NCI-H2171 (cell line): ENCODE data around the gene MSN.
"Not testable (repeated sequence)": the region's sequence is repeated elsewhere in the genome, so short reads cannot be mapped to it uniquely, and the experiment has no call there.

Source experiments
- DNase-seq: peaks from one replicate; lab custom pipeline; 2025; lab: John Stamatoyannopoulos, UW

MSN gene

GRCh38 chrX:65720381-65720964, 53.0 kb downstream of the MSN start:
- DNase-seq = no peak

DNA sequence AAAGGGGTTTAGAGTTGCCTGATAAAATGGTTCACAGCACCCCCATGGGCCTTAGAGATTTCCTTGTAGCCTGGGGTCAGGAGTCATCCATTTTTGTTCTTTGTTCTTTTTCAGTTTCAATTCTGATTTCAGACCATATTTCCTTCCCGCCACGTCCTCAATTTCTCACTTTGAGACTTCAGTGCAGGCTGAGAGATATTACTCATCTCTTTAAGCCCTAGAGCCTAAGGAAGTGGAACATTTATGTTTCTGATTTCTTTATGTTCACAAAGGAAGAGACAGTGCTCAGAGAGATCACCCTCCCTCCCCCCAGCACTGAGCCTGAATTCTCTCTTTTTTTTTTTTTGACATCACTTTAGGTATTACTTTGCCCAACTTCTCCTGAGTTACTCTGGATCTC, 56.3 kb downstream of the MSN start:
- DNase-seq = no peak

DNA sequence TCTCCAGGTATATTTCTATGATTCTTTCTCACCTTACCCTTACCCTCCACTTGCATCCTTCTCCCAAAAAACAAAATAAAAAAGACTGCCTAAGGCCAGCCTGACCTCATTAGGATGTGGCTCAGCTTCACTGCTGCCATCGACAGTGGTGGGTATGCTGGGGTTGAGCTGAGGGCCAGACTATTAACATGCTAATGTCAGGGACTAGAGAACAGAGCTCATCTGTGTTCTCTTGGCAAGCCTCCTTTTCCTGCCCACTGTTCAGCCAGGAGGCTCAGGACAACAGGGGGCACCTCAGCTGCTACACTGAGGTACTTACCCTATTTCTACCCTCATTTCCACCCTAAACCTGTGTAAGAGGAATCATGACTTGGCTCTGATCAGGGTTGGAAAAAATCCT, 59.3 kb downstream of the MSN start:
- DNase-seq = no peak

DNA sequence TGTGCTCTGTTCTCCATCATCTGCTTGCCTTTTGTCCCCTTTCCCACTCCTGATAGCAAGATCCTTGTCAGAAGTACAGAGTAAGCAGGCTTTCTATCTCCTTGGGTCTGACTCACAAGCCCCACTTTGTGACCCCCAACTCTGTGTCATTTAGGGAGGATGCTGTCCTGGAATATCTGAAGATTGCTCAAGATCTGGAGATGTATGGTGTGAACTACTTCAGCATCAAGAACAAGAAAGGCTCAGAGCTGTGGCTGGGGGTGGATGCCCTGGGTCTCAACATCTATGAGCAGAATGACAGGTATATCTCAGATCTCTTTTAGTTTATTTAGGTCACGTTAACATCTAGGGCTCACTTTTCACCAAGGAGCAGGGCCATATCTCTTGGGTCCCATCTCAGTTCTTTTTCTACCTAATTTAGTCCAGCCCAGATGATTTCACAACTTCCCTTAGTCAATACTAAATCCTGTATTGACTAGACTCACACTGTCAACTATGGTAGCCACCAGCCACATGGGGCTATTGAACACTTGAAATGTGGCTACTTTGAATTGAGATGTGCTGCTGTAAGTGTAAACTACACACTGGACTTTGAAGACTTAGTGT, 64.3 kb downstream of the MSN start:
- no peak for DNase-seq

DNA sequence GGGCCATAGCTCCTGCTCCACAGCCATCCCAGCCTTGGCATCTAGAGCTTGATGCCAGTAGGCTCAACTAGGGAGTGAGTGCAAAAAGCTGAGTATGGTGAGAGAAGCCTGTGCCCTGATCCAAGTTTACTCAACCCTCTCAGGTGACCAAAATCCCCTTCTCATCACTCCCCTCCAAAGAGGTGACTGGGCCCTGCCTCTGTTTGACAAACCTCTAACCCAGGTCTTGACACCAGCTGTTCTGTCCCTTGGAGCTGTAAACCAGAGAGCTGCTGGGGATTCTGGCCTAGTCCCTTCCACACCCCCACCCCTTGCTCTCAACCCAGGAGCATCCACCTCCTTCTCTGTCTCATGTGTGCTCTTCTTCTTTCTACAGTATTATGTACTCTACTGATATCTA, 73.5 kb downstream of the MSN start:
- DNase-seq = no peak

DNA sequence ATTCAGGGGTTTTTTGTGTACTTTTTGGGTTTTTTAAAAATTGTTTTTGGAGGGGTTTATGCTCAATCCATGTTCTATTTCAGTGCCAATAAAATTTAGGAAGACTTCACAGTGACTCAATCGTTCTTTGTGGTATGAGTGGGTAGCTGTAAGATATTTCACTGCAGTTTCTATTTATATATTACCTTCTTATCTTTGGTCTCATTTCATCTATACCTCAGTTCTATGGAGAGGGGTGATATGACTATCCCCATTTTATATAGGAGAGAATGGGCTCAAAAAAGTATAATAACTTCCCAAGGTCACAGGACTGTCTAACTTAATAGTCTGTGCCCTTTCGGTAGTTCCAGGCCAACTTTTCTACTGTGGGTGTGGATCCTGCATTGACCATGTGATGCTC, 74.4 kb downstream of the MSN start:
- no peak for DNase-seq

DNA sequence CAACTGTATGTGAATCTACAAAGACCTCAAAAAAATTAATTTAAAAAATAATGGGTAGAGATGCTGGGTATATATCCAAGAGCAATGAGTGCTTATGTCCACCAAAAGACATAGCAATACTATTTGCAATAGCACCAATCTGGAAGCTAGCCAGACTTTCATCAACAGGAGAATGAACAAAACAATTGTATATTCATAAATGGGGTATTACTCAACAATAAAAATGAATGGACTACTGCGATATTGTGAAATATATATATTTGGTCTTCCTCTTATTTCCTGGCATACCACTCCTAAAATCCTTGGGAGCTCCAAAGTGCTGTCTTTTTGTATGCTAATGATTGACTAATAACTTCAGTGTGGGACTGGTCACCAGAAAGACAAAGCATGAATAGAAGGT, 77.5 kb downstream of the MSN start:
- no peak for DNase-seq

DNA sequence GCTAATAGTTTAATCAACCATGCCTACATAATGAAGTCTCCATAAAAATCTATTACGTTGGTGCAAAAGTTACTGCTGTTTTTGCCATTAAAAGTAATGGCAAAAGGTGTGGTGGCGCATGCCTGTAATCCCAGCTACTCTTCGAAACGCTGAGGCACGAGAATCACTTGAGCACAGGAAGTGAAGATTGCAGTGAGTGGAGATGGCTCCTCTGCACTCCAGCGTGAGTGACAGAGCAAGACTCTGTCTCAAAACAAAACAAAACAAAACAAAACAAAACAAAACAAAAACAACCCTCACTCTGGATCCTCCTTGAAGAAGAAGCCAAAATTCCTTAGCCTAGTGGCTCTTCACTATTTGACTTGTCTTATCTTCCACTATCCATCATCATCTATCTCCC, 78.0 kb downstream of the MSN start:
- no peak for DNase-seq

- DNase-seq = no peak
These were observed 78.5 kb downstream of the MSN start for GRCh38 chrX:65745992-65746391.

- DNase-seq = no peak
These were observed 83.4 kb downstream of the MSN start for GRCh38 chrX:65750674-65751469.

DNA sequence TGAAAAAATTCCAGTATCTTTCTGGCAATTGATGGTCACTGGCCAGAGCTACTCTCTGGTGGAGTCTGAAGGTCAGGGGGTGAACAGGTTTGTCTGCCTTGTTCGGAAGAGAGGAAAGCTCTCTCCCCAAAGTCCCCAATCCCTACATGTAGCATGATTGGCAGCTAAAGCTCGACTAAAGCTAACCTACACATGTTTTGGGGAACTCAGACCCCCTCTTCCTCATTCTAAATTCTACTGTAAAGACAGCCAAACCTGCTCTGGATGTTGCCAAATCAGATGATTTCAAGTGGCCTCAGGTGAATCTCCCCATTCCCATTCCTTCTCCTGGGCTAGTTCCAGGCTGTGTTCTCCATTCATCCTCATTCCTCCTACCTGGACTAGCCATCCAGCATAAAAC, 84.1 kb downstream of the MSN start:
- no peak for DNase-seq

GRCh38 chrX:65752294-65752693, 84.8 kb downstream of the MSN start:
- DNase-seq = no peak

DNA sequence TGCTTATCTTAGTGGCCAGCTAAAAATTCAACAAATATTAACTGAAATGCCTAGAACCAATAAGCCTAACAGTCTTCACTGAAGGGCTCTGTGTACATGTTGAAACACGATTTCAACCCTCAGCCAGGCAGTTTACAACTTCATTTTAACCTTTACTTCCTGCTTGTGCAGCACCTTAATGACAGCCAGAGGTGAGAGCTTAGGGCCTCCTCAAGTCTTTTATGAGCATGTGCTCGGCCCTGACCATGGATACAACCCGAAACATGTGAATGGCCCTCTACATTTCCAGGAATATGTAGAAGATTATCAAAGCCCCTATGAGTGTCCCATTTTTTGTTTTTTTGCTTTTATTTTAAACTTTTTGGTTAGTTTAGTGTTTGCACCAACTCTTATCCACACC, 88.3 kb downstream of the MSN start:
- DNase-seq = no peak

DNA sequence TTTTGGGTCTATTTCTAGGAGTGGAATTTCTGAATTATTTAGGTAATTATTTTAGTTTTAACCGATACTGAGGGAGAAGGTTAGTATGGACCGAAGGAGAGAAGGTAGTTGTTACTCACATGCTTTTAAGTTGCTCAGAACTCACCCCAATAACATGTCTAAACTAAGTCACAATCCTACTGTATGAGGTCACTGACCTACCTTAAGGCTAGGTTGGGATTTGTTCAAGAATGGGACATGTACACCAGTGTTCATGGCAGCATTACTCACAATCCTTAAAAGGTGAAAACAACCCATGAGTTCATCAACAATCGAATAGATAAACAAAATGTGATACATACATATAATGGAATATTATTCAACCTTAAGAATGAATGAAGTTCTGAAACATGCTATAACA, 90.5 kb downstream of the MSN start:
- no peak for DNase-seq

DNA sequence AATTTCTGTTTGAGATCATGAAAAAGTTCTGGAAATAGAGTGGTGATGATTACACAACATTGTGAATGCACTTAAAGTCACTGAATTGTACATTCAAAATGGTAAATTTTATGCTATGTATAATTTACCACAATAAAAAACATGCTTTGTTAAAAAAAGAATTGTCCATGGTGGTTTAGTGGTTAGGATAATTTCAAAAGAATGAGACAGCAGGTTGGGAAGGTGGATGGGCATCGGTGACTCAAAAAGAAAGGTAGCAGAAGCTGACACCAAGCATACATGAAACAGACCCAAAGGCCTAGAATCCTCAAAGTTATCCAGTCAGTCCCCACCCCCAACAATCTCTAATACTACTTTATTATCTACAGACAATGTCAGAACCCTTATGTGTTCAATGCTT, 91.1 kb downstream of the MSN start:
- DNase-seq = no peak

DNA sequence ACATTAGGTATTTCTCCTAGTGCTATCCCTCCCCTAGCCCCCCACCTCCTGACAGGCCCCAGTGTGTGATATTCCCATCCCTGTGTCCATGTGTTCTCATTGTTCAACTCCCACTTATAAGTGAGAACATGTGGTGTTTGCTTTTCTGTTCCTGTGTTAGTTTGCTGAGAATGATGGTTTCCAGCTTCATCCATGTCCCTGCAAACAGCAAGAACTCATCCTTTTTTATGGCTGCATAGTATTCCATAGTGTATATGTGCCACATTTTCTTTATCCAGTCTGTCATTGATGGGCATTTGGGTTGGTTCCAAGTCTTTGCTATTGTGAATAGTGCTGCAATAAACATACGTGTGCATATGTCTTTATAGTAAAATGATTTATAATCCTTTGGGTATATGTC, 92.1 kb downstream of the MSN start:
- not testable (repeated sequence) for DNase-seq

GRCh38 chrX:65769564-65770292, 102.3 kb downstream of the MSN start:
- no peak for DNase-seq

DNA sequence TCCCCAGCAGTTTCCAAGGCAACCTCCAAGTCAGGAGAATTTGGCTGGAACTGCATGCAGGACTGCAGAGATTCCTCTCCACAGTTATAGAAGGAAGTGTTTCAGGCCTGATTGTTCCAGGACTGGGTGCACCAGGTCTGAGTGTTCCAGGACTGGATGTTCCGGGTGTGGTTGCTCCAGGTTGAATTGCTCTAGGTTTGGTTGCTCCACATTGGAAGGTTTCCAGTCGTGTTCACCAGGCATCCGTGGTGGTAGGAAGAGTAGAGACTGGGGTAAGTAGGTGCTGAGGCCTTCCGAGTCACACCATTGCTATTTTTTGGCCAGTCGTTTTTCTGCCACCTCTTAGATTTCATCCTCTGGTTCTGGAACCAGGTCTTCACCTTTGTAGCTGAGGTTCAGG, 105.4 kb downstream of the MSN start:
- no peak for DNase-seq

DNA sequence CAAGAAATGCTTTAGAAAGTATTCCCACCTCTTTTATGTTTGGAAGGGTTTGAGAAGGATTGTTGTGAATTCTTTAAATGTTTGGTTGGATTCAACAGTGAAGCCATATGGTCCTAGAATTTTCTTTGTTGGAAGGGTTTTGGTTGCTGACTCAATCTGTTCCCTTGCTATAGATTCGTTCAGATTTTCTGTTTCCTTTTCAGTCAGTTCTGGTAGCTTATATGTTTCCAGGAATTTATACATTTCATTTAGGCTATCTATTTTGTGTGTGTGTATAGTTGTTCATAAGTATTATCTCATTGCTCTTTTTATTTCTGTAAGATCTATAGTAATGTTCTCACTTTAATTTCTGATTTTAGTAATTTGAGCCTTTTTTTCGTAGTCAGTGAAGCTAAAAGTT, 114.4 kb downstream of the MSN start:
- no peak for DNase-seq

DNA sequence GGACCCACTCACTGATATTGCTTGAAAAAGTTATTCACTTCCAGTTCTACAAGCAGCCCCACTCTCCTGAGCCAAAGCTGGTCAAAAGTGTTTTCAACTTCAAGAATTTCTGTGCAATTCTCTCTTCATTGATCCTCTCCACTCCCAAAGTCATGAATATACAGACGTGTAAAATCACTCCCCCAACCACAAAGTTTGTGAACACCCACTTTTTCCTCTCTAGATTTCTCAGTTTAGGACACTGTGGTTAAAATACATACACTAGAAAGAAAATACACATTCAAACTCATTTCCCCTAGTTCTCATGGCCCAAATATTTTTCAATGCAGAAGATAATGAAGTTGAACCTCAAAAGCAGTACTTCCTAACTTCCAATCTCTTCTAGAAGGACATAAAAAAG, 116.3 kb downstream of the MSN start:
- DNase-seq = no peak
